Vagina (tissue), 2 donors: ENCODE data around the gene C9orf153.

Experiments
- POLR2A ChIP-seq, 2 donors: fragments of 450-650 bp; IDR thresholded peaks; one replicate each; pipeline ENCODE4 v1.6.1; 2017; ENCODE audit warnings: antibody characterized with exemption in 2 of 2, mild to moderate bottlenecking in 2 of 2, moderate library complexity in 2 of 2
- POLR2AphosphoS5 ChIP-seq, 2 donors: sonication (generic); formaldehyde crosslinking; IDR thresholded peaks; one replicate each; pipeline ENCODE4 v1.9.0; 2017; ENCODE audit warnings: antibody characterized with exemption in 2 of 2, mild to moderate bottlenecking in 2 of 2, low read depth in 1 of 2; ENCODE audit not compliant: insufficient read depth in 1 of 2
- TF ChIP-seq, protein P1 (sequence below), 3 experiments: fragments of 450-650 bp in 2 of 3; fragments of 200-600 bp in 1 of 3; sonication (generic) in 1 of 3; IDR thresholded peaks; one replicate each; pipeline ENCODE4 v1.5.1; 2017 to 2019; ENCODE audit warnings: antibody characterized with exemption in 3 of 3, mild to moderate bottlenecking in 2 of 3, moderate library complexity in 2 of 3

GRCh38 chr9:86230858-86231257 lies 28.6 kb downstream of the C9orf153 start:
- TF ChIP-seq, protein P1, sequence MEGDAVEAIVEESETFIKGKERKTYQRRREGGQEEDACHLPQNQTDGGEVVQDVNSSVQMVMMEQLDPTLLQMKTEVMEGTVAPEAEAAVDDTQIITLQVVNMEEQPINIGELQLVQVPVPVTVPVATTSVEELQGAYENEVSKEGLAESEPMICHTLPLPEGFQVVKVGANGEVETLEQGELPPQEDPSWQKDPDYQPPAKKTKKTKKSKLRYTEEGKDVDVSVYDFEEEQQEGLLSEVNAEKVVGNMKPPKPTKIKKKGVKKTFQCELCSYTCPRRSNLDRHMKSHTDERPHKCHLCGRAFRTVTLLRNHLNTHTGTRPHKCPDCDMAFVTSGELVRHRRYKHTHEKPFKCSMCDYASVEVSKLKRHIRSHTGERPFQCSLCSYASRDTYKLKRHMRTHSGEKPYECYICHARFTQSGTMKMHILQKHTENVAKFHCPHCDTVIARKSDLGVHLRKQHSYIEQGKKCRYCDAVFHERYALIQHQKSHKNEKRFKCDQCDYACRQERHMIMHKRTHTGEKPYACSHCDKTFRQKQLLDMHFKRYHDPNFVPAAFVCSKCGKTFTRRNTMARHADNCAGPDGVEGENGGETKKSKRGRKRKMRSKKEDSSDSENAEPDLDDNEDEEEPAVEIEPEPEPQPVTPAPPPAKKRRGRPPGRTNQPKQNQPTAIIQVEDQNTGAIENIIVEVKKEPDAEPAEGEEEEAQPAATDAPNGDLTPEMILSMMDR (IDR thresholded peaks at IDR 0.05), result no peak
- no peak for TF ChIP-seq POLR2AphosphoS5 (IDR thresholded peaks at IDR 0.05; ENCODE audit: insufficient read depth in 1 of 2, low read depth in 1 of 2)
- TF ChIP-seq POLR2A (IDR thresholded peaks at IDR 0.05), result no peak
